Activated naive CD4-positive, alpha-beta T cell treated with anti-CD3 and anti-CD28 coated beads, Interleukin-2, amount 50 U/mL, for 72 hours (primary cell): Measurements from ENCODE around the gene ZNF768. TPM values are rescaled to one million over a fixed set of nuclear protein-coding genes. Genes with fewer than 3 reads are reported as not detected.
"Not testable (repeated sequence)": the region's sequence is repeated elsewhere in the genome, so short reads cannot be mapped to it uniquely, and the experiment has no call there.

ENCODE experiments used
- ATAC-seq, 2 donors: fragments of 150-1000 bp; cut with Tn5 transposase; 2 replicates each; pipeline ENCODE4 v1.10.0; 2021; ENCODE audit warnings: mild to moderate bottlenecking in 2 of 2, moderate library complexity in 2 of 2
- DNase-seq, 2 donors: peaks; one replicate each; pipeline ENCODE4 v3.0.0; 2021 to 2022; ENCODE audit warnings: low spot score in 2 of 2
- H3K27ac Mint-ChIP-seq, 2 donors: one replicate each; pipeline ENCODE4 v1.8.0; 2022; ENCODE audit warnings: mild to moderate bottlenecking in 2 of 2, mixed read lengths in 2 of 2
- H3K36me3 Mint-ChIP-seq, 2 donors: one replicate each; pipeline ENCODE4 v1.8.0; 2022; ENCODE audit warnings: mixed read lengths in 2 of 2
- H3K9me3 Mint-ChIP-seq, 2 donors: one replicate each; pipeline ENCODE4 v1.8.0; 2022; ENCODE audit warnings: mixed read lengths in 2 of 2
- total RNA-seq, 2 donors: library from RNA; stranded (reverse); gene quantifications; one replicate each; pipeline ENCODE4 v1.2.3, GENCODE V29; 2022

Gene ZNF768
- total RNA-seq, 2 donors from 2014 or later: 2.3 to 9.3 TPM

DNA sequence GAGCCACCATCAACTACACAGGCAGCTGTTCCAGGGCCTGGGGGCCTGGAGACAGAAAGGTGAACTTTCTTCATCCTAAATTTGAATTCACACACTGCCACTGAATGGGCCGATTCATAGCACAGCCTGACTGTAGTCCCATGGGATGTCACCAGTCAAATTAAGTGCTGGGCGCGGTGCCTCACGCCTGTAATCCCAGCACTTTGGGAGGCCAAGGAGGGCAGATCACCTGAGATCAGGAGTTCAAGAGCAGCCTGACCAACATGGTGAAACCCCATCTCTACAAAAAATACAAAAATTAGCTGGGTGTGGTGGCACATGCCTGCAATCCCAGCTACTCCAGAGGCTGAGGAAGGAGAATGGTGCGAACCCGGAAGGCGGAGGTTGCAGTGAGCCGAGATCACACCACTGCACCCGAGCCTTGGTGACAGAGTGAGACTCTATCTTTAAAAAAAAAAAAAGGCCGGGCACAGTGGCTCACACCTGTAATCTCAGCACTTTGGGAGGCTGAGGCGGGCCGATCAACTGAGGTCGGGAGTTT is 13.7 kb upstream of the ZNF768 start:
- Mint-ChIP-seq H3K27ac (peak overlapping the region in 1 of 2 donors; percentile 60), H3K36me3 (peaks cover 28 to 32% of the 10 kb centered on the region in 2 donors)
- DNase-seq, ATAC-seq, H3K9me3 Mint-ChIP-seq: not testable (repeated sequence)

DNA sequence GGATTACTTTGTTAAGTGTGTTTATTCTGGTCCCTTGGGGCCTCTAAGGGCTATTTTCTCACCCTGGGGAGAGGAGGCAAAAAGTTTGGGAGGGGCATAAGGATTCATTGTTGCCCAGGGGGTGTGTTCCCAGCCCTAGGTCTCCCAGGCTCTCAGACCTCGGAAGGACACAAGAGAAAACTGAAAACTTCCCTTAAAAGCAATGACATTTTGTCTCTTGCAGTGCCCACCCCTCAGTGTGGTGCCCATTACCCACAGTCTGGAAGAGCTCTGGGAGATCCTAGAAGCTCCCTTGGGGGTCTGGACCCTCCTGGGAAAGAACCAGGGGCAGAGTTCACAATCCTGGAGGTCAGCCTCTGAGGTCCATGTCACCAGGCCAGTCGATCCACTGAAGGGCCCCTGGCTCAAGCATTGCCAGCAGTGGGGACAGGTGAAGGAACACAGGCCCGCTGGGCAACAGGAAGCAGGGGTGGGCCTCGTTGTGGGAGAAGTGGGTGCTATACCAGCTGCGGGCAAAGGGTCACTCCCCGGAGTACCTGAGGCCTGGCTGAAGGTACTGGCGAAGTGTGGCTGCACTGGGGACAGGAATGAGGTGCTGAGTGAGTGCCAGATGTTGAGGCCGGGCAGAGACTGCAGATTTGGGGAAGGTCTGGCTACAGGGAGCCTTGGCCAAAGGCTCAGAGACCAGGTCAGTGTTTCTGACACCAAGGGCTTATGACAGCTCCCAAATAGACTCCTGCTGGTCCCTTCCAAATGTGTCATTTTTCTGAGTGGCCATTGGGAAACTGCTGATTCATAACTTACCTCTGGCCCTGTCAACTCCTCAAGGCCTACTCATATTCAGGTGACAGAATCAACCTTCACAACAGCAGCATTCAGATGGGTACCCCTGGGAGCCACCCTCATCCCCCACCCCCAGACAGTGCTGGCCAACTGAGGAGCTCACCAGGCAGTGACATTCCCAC is 12.9 kb upstream of the ZNF768 start:
- H3K9me3 Mint-ChIP-seq: no peaks in the 10 kb centered on the region
- no peak for ATAC-seq
- H3K36me3 Mint-ChIP-seq: peaks cover 32 to 35% of the 10 kb centered on the region in 2 donors
- no peak for DNase-seq
- no peak overlapping the region for H3K27ac Mint-ChIP-seq

DNA sequence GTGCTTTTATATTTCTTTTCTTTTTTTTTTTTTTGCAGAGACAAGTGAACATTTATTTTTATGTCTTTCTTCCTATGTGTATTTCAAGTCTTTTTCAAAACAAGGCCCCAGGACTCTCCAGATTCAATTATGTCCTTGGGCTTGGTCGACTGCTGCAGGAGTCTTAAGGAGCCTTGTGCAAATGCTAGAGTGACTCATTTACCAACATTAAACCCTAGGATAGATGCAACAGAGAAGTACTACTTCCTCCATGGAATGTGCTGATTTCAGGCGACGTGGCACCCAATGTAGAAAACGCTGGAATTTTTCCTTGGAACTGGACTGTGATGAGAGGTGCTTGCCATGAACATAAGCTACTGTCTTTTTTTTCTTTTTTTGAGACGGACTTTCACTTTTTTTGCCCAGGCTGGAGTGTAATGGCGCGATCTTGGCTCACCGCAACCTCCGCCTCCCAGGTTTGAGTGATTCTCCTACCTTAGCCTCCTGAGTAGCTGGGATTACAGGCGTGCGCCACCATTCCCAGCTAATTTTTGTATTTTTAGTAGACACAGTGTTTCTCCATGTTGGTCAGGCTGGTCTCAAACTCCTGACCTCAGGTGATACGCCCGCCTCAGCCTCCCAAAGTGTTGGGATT is 10.1 kb upstream of the ZNF768 start:
- not testable (repeated sequence) for H3K9me3 Mint-ChIP-seq, ATAC-seq
- peaks cover 35 to 36% of the 10 kb centered on the region in 2 donors for H3K36me3 Mint-ChIP-seq

DNA sequence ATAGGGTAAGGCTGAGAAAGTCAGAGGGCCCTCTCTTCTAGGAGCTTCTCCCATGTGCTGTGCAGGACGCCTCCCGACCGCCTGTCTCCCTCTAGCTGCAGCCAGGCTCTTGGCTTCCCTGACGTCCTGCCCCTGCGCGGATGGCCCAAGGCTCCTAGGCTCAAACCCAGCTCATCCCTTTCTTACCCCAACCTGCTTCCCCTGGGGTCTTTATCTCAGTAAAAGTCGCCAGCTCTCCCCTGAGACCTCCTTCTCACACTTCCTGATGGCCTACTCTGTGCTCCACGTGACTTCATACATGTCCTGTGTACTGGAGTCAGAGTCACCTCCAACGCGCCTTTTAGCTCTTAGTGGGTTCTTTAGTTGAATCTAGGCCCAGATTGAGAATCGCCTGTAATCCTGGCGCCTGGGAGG is 9.4 kb upstream of the ZNF768 start:
- DNase-seq: peak; percentile 63 to 77
- peaks cover 35 to 36% of the 10 kb centered on the region in 2 donors for H3K36me3 Mint-ChIP-seq
- peak overlapping the region; percentile 96 to 99 for H3K27ac Mint-ChIP-seq
- no peaks in the 10 kb centered on the region for H3K9me3 Mint-ChIP-seq
- peak; percentile 70 to 76 for ATAC-seq

More for the DNA sequence above, 10.1 kb upstream of the ZNF768 start:
- not testable (repeated sequence) for DNase-seq
- peak overlapping the region; percentile 96 to 99 for H3K27ac Mint-ChIP-seq

DNA sequence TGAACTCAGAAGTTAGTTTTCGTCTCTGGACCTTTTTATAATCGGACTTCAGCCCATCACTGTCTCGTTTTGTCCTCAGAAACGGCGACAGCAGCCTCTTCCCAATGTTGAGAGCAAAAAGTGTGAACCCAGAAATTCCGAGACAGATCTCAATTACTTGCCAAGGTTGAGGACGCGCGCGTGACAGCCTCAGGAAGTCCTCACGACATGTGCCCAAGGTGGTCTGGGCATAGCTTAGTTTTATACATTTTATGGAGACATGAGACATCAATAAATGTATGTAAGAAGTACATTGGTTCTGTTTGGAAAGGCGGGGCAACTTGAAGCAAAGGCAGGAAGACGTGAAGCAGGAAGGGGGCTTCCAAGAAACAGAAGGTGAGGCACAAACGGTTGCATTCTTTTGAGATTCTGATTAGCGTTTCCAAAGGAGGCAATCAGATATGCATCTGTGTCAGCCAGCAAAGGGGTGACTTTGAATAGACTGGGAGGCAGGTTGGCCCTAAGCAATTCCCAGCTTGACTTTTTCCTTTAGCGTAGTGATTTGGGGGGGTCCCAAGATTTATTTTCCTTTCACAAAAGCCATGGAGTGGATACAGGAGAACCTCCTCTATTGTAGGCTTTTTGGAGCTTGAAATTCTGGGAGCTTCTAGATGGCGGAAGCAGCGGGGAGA is 8.9 kb upstream of the ZNF768 start:
- no peak for DNase-seq
- ATAC-seq: peak; percentile 28 to 31
- Mint-ChIP-seq H3K36me3 (peaks cover 35 to 36% of the 10 kb centered on the region in 2 donors), H3K27ac (peak overlapping the region; percentile 96 to 99), H3K9me3 (no peaks in the 10 kb centered on the region)

DNA sequence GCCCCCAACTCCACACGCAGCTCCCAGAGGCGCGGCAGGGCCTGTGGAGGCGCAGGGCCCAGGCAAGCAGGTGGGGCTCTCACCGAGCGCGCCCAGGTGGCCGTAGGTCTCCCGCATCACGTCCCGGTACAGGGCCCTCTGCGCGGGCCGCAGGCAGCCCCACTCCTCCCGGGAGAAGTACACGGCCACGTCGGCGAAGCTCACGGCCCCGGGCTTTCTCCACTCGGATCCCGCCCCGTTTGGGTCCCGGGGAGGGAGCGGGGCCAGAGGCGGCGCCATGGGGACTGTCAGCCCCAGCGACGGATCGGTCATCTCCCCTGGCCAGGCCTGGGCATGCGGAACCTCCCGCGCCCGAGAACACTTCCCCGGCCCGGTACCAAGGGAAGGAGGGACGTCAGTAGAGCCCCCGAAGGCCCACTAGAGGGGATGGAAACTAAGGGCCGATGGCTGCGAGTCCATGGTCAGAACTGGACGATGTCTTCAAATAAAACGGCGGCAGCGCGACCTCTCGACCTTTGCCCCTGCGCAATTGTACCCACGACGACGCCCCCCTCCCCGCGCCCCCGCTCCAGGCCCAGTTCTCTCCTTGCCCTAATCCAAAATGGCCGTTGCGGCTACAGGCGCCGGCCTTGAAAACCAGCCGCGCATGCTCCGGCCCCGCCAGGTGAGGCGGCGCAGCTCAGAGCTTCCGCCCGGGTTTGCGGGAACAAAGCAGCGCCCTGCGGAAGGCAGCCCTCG is 8.2 kb upstream of the ZNF768 start, which contains the start of gene ZNF747:
TSS of gene ZNF747 (minus strand) at position 491 of the 738 bp plus-strand sequence. CDS start at position 312, 179 bp downstream.
- Mint-ChIP-seq H3K27ac (peak within 1 kb of the TSS; percentile 96 to 99), H3K9me3 (no peaks in the 10 kb centered on the region), H3K36me3 (peaks cover 35 to 36% of the 10 kb centered on the region in 2 donors)
- DNase-seq: peak; percentile 91 to 92
- peak; percentile 82 to 85 for ATAC-seq

DNA sequence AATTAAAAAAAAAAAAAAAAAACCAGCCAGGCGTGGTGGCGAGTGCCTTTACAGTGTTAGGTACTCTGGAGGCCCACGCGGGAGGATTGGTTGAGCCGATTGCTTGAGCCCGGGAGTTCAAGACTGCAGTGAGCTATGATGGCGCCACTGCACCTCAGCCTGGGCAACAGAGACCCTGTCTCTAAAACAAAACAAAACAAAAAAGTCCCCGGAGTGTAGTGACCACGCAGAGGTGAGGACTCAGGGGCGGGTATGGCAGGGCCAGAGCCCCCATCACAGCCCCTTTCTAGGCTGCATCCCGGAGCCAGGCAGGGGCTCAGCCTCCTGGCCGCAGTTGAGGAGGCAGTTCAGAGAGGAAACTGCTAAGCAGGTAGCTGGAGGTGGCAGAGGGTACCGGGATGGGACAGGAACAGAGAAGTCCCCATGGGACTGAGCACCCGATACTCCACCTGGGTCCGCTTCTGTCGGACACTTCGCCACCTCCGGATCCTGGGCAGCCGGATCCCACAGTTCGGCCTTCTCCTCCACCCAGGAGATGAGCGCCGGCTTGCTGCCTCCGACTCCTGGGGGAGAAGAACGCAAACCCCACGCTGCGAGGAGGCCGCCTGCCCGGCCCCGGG is 7.5 kb upstream of the ZNF768 start:
- DNase-seq (no peak), ATAC-seq (peak; percentile 3 to 4)
- Mint-ChIP-seq H3K9me3 (no peaks in the 10 kb centered on the region), H3K27ac (peak overlapping the region; percentile 96 to 98), H3K36me3 (peaks cover 35 to 36% of the 10 kb centered on the region in 2 donors)

DNA sequence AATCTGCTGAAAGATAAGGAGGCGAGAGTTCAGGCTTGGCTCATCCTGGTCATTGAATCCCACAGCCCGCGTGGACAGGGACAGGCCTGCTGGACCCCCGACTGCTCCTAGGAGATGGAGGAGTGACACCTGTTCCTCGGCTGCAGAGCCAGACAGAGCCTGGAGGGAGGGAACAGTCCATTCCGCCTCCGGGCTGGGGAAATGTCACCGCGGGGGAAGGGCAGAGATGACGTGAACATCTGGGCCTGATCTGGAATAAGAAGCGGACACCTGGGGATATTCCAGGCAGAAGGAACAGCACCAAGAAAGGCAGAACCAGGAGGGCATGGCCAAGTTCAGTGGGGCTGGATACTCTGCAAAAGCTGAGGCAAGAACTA is 6.8 kb upstream of the ZNF768 start:
- Mint-ChIP-seq H3K36me3 (peaks cover 31 to 35% of the 10 kb centered on the region in 2 donors), H3K27ac (peak overlapping the region; percentile 96 to 98), H3K9me3 (no peaks in the 10 kb centered on the region)
- no peak for DNase-seq
- no peak for ATAC-seq

DNA sequence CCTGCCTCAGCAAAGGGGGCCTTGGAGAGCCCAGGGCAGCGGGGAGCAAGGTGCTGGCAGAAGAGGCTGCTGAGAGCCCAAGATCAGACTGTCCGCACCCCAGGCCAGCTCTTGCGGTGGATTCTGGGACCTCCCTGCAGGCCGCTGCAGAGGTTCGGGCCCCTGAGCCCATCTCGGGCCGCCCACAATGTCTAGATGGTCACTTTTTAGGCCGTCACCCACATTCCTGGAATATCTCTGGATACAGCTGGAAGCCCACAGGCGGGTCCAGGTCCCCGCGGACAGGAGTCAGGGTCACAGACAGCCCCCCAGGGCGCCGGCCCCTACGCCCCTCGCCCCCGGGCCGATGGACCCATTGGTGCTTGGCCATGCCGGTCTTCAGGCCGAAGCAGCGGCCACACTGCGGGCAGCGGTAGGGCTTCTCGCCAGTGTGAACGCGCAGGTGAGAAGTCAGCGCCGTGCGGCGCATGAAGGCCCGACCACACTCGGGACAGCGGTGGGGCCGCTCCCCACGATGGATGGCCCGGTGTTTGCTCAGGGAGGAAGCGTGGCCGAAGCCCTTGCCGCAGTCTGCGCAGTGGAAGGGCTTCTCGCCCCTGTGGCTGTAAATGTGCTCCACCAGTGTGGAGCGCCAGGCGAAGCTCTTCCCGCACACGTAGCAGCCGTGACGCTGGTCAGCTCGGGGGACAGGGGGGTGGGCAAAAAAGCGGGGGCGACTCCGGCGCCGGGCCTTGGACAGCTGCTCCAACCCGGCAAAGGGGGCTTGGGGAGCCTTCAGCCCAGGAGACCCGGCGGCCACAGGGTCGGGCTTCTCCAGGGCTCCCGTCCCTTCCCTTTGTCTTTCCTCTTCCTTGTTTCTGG is 6.1 kb upstream of the ZNF768 start:
- ATAC-seq (no peak), DNase-seq (no peak)
- H3K36me3 Mint-ChIP-seq: peaks cover 25 to 30% of the 10 kb centered on the region in 2 donors
- peak overlapping the region; percentile 96 to 98 for H3K27ac Mint-ChIP-seq
- H3K9me3 Mint-ChIP-seq: no peaks in the 10 kb centered on the region

DNA sequence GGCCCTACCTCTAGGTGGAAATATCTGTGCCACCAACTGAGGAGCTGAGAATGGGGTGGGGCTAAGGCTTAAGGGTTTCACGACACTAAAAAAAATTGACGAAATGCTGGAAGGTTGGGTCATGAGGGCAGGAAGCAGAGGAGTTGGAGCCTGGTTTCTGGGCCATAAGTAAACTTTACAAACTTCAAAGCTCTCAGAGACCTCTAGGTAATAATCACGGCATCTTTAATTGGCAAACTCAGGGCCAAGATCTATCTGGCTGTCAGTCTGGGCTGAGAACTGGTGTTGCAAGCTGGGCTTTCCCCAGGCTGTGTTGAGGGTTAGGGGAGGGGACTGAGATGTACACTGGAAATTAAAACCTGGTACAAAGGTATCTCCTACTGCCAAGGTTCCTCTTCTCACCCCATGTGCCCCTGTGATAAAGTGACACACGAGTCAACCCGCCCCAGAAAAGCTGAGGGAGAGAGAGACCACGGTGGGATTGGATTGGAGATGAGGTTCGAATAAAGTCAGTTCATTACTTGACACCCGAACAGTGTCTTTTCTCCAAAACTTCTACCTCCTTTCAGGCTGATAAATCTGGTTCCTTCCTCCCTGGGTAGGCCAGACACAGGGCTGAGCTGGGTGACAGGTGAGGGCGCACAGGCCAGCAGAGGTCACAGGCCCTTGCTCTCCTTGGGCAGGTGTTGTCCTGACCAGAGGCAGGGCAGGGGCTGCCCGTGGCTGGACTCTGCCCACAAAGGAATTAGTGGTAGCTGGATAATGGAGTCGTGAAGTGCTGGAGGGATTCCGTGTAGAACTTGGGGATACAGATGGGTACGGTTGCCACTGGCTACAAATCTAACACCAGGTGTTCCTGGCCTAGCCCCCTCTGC is 4.0 kb upstream of the ZNF768 start:
- Mint-ChIP-seq H3K36me3 (peaks cover 7 to 11% of the 10 kb centered on the region in 2 donors), H3K27ac (peak overlapping the region; percentile 27 to 88), H3K9me3 (no peaks in the 10 kb centered on the region)
- DNase-seq: no peak
- no peak for ATAC-seq

DNA sequence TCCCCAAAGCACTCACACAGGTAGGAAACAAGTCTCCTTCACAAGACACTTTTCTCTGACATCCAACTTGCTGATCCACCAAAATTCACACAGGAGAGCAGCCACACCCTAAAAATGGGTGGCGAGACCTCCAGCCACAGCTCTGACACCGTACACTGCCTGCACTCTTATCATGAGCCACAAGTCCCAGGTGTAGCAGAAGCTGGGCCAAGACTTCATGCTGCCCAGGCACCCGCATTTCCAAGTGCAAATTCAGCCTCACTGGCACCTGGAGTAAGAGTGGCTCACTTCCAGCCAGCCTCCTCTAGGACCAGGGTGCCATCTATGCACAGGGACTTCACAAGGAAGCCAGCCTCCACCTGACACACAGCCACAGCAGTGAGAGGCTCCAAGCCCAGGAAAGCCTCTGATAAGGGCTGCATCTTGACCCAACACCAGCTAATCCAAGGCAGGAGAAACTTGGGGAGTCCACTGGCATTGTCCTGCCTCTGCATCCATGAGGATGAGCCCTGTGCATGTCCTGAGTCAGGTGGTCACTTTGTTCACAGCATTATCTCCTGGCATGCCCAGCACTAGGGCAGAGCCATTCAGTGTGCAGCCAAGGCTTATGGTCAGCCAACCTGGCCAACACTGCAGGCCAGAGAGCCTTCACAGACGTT is 2.6 kb upstream of the ZNF768 start:
- no peak for ATAC-seq
- H3K27ac Mint-ChIP-seq: no peak overlapping the region

DNA sequence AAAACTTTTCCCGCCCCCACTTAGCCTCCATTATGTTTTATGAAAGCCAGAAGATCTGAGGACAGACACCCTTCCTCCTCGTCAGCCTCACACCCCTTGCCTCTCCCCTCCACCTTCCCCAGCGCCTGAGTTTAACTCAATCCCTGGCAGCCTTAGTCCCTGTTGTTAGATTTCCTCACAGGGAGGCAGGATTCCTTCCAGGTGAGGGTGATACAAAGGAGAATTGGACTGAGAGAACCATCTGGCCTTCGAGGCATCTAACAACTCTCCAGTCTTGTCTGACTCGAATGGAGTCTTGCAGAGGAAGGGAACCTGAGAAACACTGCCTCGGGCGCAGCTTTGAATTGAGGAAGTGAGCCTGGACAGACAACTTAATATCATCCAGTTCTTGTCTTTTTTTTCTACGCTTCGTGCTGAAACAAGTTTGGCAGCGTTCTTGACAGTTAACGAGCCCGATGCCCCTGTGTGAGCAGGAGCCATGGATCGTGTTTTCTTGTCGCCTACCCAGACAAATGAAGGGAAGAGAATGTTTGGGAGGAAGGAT is 1.3 kb upstream of the ZNF768 start:
- Mint-ChIP-seq H3K9me3 (no peaks in the 10 kb centered on the region), H3K36me3 (no peaks in the 10 kb centered on the region), H3K27ac (peak overlapping the region; percentile 79 to 90)
- DNase-seq: no peak
- ATAC-seq: no peak

More for the DNA sequence above, 2.6 kb upstream of the ZNF768 start:
- Mint-ChIP-seq H3K36me3 (peaks cover 0 to 4% of the 10 kb centered on the region in 2 donors), H3K9me3 (no peaks in the 10 kb centered on the region)
- DNase-seq: no peak
